HL-60/S4 (cell line): ENCODE data around the gene CLIP4.

Source experiments
- in situ Hi-C: fragments of 300-500 bp; cut with MboI; formaldehyde crosslinking; loops from 2 replicates; pipeline ENCODE4 v1.14.3; 2022; ENCODE audit warnings: low sequenced_read_pairs

CLIP4 gene

GRCh38 chr2:29186817-29187216, 71.6 kb downstream of the CLIP4 start:
- in situ Hi-C loops = no loop called here

GRCh38 chr2:29187926-29188325, 72.7 kb downstream of the CLIP4 start:
- in situ Hi-C loops = no loop called here

GRCh38 chr2:29189052-29189451, 73.8 kb downstream of the CLIP4 start:
- in situ Hi-C loops = no loop called here

- in situ Hi-C loops = no loop called here
Observed at GRCh38 chr2:29191817-29192216, 76.6 kb downstream of the CLIP4 start.

GRCh38 chr2:29192526-29192925, 77.3 kb downstream of the CLIP4 start:
- in situ Hi-C loops = no loop called here

- in situ Hi-C loops = no loop called here
Observed at GRCh38 chr2:29193111-29193510, 77.9 kb downstream of the CLIP4 start.

- in situ Hi-C loops = no loop called here
Observed at GRCh38 chr2:29193681-29194080, 78.5 kb downstream of the CLIP4 start.

- in situ Hi-C loops = no loop called here
Observed at GRCh38 chr2:29195796-29196195, 80.6 kb downstream of the CLIP4 start.

GRCh38 chr2:29196792-29197788, 81.9 kb downstream of the CLIP4 start:
- in situ Hi-C loops = no loop called here

- in situ Hi-C loops = loop anchor here (5.0 to 25.0 kb wide), 4 partner anchors 245 to 1465 kb away; partner anchors contain the start of gene SPDYA
Observed at GRCh38 chr2:29201979-29202378, 86.8 kb downstream of the CLIP4 start.

- in situ Hi-C loops = loop anchor here (5.0 to 25.0 kb wide), 4 partner anchors 246 to 1466 kb away; partner anchors contain the start of gene SPDYA
Observed at GRCh38 chr2:29202819-29203495, 87.7 kb downstream of the CLIP4 start.

- in situ Hi-C loops = loop anchor here (25.0 kb wide), 3 partner anchors 395 to 1470 kb away; partner anchors contain the start of gene SPDYA
Observed at GRCh38 chr2:29206941-29207340, 91.7 kb downstream of the CLIP4 start.

- in situ Hi-C loops = loop anchor here (25.0 kb wide), 3 partner anchors 395 to 1470 kb away; partner anchors contain the start of gene SPDYA
Observed at GRCh38 chr2:29207352-29208148, 92.3 kb downstream of the CLIP4 start.

- in situ Hi-C loops = loop anchor here (25.0 kb wide), 3 partner anchors 397 to 1472 kb away; partner anchors contain the start of gene SPDYA
Observed at GRCh38 chr2:29209551-29209950, 94.3 kb downstream of the CLIP4 start.

- in situ Hi-C loops = loop anchor here (25.0 kb wide), 3 partner anchors 400 to 1475 kb away; partner anchors contain the start of gene SPDYA
Observed at GRCh38 chr2:29212009-29212408, 96.8 kb downstream of the CLIP4 start.

- in situ Hi-C loops = loop anchor here (25.0 kb wide), 3 partner anchors 402 to 1477 kb away; partner anchors contain the start of gene SPDYA
Observed at GRCh38 chr2:29213888-29214291, 98.7 kb downstream of the CLIP4 start.

GRCh38 chr2:29215073-29215472, 99.9 kb downstream of the CLIP4 start:
- in situ Hi-C loops = loop anchor here (25.0 kb wide), 3 partner anchors 403 to 1478 kb away; partner anchors contain the start of gene SPDYA

GRCh38 chr2:29215739-29216608, 100.8 kb downstream of the CLIP4 start:
- in situ Hi-C loops = loop anchor here (25.0 kb wide), 3 partner anchors 404 to 1479 kb away; partner anchors contain the start of gene SPDYA

GRCh38 chr2:29216609-29216909, 101.3 kb downstream of the CLIP4 start:
- in situ Hi-C loops = loop anchor here (25.0 kb wide), 3 partner anchors 404 to 1479 kb away; partner anchors contain the start of gene SPDYA
